ENCODE data around the gene GALNT10.

GALNT10 gene

DNA sequence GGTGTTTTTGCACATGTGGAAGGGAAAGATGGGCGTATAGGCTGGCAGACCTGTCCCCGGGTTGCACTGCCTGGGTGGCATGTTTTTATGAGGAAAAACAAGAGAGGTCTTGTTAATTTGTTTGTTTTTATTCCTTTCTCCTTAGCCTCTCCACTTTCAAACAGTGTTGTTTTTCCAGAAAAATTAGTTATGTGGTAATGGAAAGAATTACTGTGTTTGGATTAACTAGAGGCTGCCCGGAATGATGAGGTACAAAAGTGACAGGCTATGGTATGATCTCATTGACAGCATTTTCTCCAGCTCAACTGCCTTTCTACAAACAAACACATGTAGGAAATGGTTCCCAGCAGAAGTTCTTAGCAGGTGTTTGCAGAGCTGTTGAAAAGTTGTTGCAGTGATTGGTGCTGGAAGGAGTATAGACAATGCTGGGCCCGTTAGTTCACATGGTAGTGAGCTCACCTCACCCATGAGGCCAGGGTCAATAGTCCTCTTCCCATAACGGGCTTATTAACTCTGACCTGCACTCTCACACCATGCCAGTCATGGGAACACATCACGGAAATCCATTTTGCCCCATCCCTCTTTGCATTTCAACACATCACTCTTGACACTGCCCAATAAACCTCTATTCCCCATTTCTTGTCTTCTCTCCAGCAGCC lies 144.0 kb downstream of the GALNT10 start:
- Histone ChIP-seq H3K27me3 (ENCODE audit: control insufficient read depth, insufficient read depth, low read length) (no peaks in the 10 kb centered on the region), H3K4me1 (ENCODE audit: control insufficient read depth, insufficient read depth, low read length) (no peaks in the 10 kb centered on the region), H3K9me3 (replicated peaks; ENCODE audit: low read length) (no peaks in the 10 kb centered on the region), H3K4me3 (ENCODE audit: low read length) (no peak overlapping the region), H3K4me2 (ENCODE audit: low read length) (no peak overlapping the region), H3K9ac (ENCODE audit: low read depth, low read length) (no peak overlapping the region), H3K36me3 (ENCODE audit: insufficient read depth, low read length) (peaks cover 74% of the 10 kb centered on the region)

DNA sequence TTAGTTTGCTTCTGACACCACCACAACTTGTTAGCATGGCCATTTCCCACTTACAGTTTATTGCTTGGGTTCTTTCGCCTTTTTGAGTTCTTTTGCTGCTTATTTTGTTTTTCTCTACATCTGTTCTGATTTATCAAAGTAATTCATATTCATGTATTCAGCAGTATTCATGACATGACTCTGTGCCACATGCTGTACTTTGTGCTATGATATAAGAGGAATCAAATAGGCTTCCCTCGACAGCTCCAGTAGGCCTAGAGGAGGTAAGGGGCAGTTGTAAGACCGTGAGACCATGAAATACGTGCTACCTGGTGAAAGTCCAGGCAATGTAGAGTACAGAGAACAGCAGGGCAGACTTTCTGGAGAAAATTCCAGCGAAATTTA lies 144.5 kb downstream of the GALNT10 start:
- Histone ChIP-seq H3K9me3 (replicated peaks; ENCODE audit: low read length) (no peaks in the 10 kb centered on the region), H3K4me2 (ENCODE audit: low read length) (no peak overlapping the region), H3K27me3 (ENCODE audit: control insufficient read depth, insufficient read depth, low read length) (no peaks in the 10 kb centered on the region), H3K9ac (ENCODE audit: low read depth, low read length) (no peak overlapping the region), H3K4me1 (ENCODE audit: control insufficient read depth, insufficient read depth, low read length) (no peaks in the 10 kb centered on the region), H3K4me3 (ENCODE audit: low read length) (no peak overlapping the region), H3K36me3 (ENCODE audit: insufficient read depth, low read length) (peaks cover 72% of the 10 kb centered on the region)

DNA sequence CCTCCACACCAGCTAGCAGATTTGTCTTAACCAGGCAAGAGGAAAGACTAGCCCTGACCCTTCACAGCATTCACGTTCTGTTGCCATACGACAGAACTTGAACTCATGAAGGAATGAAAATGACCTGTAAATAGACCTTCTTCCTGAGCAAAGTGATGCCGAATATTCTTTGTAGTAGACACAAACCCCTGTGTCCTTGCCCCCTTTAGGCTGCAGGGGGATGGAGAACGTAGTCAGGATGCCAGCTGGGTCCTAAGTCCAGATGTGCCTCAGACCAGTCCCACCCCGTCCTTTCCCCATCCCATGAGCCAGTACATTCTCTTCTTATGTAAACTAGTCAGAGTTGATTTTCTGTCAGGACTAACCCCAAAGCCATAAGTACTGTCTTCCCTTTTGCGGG lies 151.1 kb downstream of the GALNT10 start:
- Histone ChIP-seq H3K27me3 (ENCODE audit: control insufficient read depth, insufficient read depth, low read length) (no peaks in the 10 kb centered on the region), H3K9me3 (replicated peaks; ENCODE audit: low read length) (no peaks in the 10 kb centered on the region), H3K4me2 (ENCODE audit: low read length) (no peak overlapping the region), H3K36me3 (ENCODE audit: insufficient read depth, low read length) (peaks cover 13% of the 10 kb centered on the region), H3K4me3 (ENCODE audit: low read length) (no peak overlapping the region), H3K4me1 (ENCODE audit: control insufficient read depth, insufficient read depth, low read length) (no peaks in the 10 kb centered on the region), H3K9ac (ENCODE audit: low read depth, low read length) (no peak overlapping the region)

DNA sequence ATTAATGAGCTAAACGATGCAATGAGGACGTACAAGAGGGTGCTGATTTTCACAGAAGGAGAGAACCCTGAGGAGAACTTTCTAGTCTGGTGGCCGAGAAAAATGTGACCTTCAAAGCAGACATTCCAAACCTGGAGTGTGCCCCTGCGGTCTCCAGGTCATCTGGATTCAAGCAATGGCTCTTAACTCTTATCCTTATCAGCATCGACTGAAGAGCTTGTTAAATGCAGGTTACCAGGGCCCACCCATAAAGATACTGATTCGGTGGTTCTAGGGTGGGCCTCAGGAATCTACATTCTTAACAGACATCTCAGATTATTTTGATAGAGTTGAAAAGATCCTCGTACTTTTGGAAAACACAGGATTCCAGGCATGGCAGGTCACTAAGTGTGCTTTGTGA lies 151.7 kb downstream of the GALNT10 start:
- Histone ChIP-seq H3K4me3 (ENCODE audit: low read length) (no peak overlapping the region), H3K27me3 (ENCODE audit: control insufficient read depth, insufficient read depth, low read length) (no peaks in the 10 kb centered on the region), H3K9me3 (replicated peaks; ENCODE audit: low read length) (no peaks in the 10 kb centered on the region), H3K9ac (ENCODE audit: low read depth, low read length) (no peak overlapping the region), H3K36me3 (ENCODE audit: insufficient read depth, low read length) (peaks cover 13% of the 10 kb centered on the region), H3K4me1 (ENCODE audit: control insufficient read depth, insufficient read depth, low read length) (no peaks in the 10 kb centered on the region), H3K4me2 (ENCODE audit: low read length) (no peak overlapping the region)

DNA sequence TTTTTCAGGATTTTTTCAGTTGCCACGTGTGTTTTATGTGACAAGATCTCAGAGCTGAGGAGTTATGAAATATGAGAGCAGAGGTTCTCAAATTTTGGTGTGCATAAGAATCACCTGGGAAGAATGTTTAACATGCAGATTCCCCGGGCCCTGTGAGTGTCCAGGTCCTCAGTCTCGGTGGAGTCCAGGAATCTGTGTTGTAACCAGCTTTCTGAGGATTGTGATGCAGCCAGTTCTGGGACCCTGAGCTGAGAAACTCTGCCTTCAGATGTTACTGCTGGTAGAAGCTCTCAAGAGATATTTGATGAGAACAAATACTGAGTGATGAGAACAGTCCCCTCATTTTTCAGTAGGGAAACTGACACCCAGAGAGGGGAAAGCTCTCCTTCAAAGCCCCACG lies 152.4 kb downstream of the GALNT10 start:
- no peaks in the 10 kb centered on the region for H3K4me1 ChIP-seq (ENCODE audit: control insufficient read depth, insufficient read depth, low read length)
- no peak overlapping the region for H3K4me2 ChIP-seq (ENCODE audit: low read length)
- H3K27me3 ChIP-seq (ENCODE audit: control insufficient read depth, insufficient read depth, low read length) = no peaks in the 10 kb centered on the region
- H3K9ac ChIP-seq (ENCODE audit: low read depth, low read length) = no peak overlapping the region
- H3K9me3 ChIP-seq (replicated peaks; ENCODE audit: low read length) = no peaks in the 10 kb centered on the region
- H3K4me3 ChIP-seq (ENCODE audit: low read length) = no peak overlapping the region
- peaks cover 13% of the 10 kb centered on the region for H3K36me3 ChIP-seq (ENCODE audit: insufficient read depth, low read length)

DNA sequence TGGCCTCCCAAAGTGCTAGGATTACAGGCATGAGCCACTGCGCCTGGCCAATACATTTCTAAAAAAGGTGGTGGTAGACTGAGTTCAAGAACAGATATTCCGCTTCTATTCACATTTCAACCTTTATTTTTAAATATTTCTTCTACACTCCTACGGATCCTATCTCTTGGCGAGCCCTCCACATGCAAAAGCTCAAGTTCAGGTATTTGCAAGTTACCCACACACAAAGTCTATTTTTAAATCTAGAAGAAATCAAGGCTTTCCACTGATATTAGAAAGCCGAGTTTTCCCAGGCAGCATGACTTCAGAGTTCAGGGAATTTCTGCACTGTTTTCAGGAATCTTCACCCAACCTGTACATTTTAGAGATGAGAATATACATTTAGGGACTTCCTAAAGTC lies 153.9 kb downstream of the GALNT10 start:
- no peaks in the 10 kb centered on the region for H3K9me3 ChIP-seq (replicated peaks; ENCODE audit: low read length)
- H3K4me3 ChIP-seq (ENCODE audit: low read length) = no peak overlapping the region
- H3K36me3 ChIP-seq (ENCODE audit: insufficient read depth, low read length) = no peaks in the 10 kb centered on the region
- H3K9ac ChIP-seq (ENCODE audit: low read depth, low read length) = no peak overlapping the region
- no peaks in the 10 kb centered on the region for H3K27me3 ChIP-seq (ENCODE audit: control insufficient read depth, insufficient read depth, low read length)
- H3K4me1 ChIP-seq (ENCODE audit: control insufficient read depth, insufficient read depth, low read length) = peaks cover 1% of the 10 kb centered on the region
- H3K4me2 ChIP-seq (ENCODE audit: low read length) = no peak overlapping the region

DNA sequence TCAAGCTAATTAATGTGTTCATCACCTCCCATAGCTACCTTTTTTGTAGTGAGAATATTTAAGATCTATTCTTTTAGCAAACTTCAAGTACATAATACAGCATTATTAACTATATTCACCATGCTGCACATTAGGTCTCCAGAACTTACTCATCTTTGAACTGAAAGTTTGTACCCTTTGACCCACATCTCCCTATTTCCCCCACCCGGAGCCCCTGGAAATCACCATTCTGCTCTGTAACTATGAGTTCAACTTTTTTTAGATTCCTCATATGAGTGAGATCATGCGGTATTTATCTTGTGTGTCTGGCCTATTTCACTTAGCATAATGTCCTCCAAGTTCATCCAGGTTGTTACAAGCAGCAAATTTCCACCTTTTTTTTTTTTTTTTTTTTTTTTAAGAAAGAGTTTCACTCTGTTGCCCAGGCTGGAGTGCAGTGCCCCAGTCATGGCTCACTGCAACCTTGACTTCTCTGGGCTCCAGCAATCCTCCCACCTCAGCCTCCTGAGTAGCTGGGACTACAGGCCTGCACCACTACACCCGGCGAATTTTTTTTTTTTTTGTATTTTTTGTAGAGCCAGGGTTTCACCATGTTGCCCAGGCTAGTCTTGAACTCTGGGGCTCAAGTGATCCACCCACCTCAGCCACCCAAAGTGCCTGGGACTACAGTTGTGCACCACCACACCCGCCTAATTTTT lies 154.9 kb downstream of the GALNT10 start:
- no peak overlapping the region for H3K4me2 ChIP-seq (ENCODE audit: low read length)
- H3K4me1 ChIP-seq (ENCODE audit: control insufficient read depth, insufficient read depth, low read length) = peaks cover 6% of the 10 kb centered on the region
- H3K4me3 ChIP-seq (ENCODE audit: low read length) = no peak overlapping the region
- no peaks in the 10 kb centered on the region for H3K9me3 ChIP-seq (replicated peaks; ENCODE audit: low read length)
- H3K9ac ChIP-seq (ENCODE audit: low read depth, low read length) = no peak overlapping the region
- no peaks in the 10 kb centered on the region for H3K27me3 ChIP-seq (ENCODE audit: control insufficient read depth, insufficient read depth, low read length)
- no peaks in the 10 kb centered on the region for H3K36me3 ChIP-seq (ENCODE audit: insufficient read depth, low read length)

DNA sequence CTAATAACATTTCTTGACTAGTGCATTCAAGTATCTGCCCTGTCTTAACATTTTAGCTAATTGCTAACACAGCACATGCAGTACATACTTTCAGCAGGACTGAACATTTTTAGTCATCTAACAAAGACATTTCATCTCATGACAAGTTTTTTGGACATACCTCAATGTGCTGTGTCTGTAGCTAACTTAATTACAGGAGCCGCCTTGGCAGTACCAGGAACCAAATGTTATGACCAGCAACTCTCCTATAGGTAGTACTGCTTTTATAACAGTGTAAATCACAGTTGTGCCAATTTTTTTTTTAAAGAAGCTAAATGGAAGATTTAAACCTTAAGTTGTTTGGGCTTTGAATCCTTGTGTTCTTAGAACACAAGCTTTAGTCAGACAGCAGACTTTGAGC lies 155.9 kb downstream of the GALNT10 start:
- Histone ChIP-seq H3K4me3 (ENCODE audit: low read length) (no peak overlapping the region), H3K36me3 (ENCODE audit: insufficient read depth, low read length) (no peaks in the 10 kb centered on the region), H3K9ac (ENCODE audit: low read depth, low read length) (no peak overlapping the region), H3K4me1 (ENCODE audit: control insufficient read depth, insufficient read depth, low read length) (peaks cover 6% of the 10 kb centered on the region), H3K9me3 (replicated peaks; ENCODE audit: low read length) (no peaks in the 10 kb centered on the region), H3K27me3 (ENCODE audit: control insufficient read depth, insufficient read depth, low read length) (no peaks in the 10 kb centered on the region), H3K4me2 (ENCODE audit: low read length) (no peak overlapping the region)

DNA sequence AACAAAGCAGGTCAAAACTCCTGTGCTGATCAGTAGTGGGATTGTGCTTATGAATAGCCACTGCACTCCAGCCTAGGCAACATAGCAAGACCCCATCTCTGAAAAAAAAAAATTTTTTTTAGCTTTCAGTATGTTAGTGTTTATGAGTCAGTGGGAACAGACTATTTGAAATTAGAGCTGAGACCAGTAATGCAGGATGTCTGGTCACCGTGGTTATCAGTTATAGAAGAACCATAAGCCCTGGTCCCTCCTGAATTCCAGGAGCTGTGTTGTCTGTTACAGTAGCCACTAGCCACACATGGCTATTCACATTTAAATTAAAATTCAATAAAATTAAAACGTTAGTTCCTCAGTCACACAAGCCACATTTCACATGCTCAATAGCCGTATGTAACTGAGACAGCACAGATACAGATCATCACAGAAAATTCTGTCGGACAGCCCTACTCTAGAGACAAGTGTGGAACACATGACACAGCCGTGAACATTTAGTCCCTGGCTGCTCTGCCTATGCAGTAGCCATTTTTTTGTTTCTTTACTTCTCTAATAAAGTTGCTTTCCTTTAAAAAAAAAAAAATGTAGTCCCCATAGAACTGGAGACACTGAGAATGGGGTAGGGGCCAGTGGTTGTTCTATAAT lies 159.2 kb downstream of the GALNT10 start:
- Histone ChIP-seq H3K4me2 (ENCODE audit: low read length) (no peak overlapping the region), H3K4me1 (ENCODE audit: control insufficient read depth, insufficient read depth, low read length) (peaks cover 6% of the 10 kb centered on the region), H3K36me3 (ENCODE audit: insufficient read depth, low read length) (no peaks in the 10 kb centered on the region), H3K4me3 (ENCODE audit: low read length) (no peak overlapping the region), H3K9ac (ENCODE audit: low read depth, low read length) (no peak overlapping the region), H3K9me3 (replicated peaks; ENCODE audit: low read length) (no peaks in the 10 kb centered on the region), H3K27me3 (ENCODE audit: control insufficient read depth, insufficient read depth, low read length) (no peaks in the 10 kb centered on the region)

DNA sequence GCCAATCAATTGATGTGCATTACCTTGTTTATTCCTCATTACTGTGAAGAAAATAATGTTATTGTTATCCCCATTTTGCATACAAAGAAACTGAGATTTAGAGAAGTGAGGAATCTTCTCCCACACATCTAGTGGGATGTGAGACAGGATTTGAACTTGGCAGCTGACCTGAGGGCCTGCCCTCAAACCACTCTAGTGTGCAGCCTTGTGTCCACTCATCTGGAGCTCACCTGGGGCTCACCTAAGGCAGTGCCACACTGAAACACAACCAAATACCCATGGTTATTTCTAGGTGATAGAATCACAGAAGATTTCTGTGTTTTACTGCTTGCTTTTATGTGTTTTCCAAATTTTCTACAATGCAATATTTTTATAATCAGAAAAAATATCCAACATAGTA lies 160.6 kb downstream of the GALNT10 start:
- Histone ChIP-seq H3K27me3 (ENCODE audit: control insufficient read depth, insufficient read depth, low read length) (no peaks in the 10 kb centered on the region), H3K4me2 (ENCODE audit: low read length) (no peak overlapping the region), H3K4me1 (ENCODE audit: control insufficient read depth, insufficient read depth, low read length) (peaks cover 20% of the 10 kb centered on the region), H3K9ac (ENCODE audit: low read depth, low read length) (no peak overlapping the region), H3K36me3 (ENCODE audit: insufficient read depth, low read length) (no peaks in the 10 kb centered on the region), H3K9me3 (replicated peaks; ENCODE audit: low read length) (no peaks in the 10 kb centered on the region), H3K4me3 (ENCODE audit: low read length) (no peak overlapping the region)

DNA sequence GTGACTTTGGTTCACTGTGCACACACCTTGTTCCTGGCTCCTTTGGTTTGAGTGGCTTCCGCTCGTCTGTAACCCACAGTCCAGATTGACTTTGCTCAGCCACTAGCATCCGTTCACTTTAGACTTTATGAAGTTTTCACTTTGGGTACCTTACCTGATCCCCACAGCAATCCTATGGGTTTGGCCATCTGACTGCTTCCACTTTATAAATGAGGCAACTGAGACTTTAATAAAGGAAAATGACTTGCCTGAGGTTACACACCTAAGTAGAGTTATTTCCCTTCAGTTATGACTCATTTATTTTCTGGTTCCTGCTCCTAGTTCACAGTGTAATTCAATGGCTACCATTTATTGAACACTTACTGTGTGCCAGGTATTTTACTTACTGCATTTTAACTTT lies 161.0 kb downstream of the GALNT10 start:
- Histone ChIP-seq H3K4me3 (ENCODE audit: low read length) (no peak overlapping the region), H3K9ac (ENCODE audit: low read depth, low read length) (no peak overlapping the region), H3K9me3 (replicated peaks; ENCODE audit: low read length) (no peaks in the 10 kb centered on the region), H3K36me3 (ENCODE audit: insufficient read depth, low read length) (no peaks in the 10 kb centered on the region), H3K27me3 (ENCODE audit: control insufficient read depth, insufficient read depth, low read length) (no peaks in the 10 kb centered on the region), H3K4me1 (ENCODE audit: control insufficient read depth, insufficient read depth, low read length) (peaks cover 24% of the 10 kb centered on the region), H3K4me2 (ENCODE audit: low read length) (no peak overlapping the region)

Measured in skeletal muscle satellite cell (primary cell).